Spleen (tissue), 11 donors: ENCODE data around the gene SVOP. TPM values are rescaled to one million over a fixed set of nuclear protein-coding genes. Genes with fewer than 3 reads are reported as not detected.

Experiments used
- DNase-seq: peaks from one replicate; pipeline ENCODE4 v3.0.0-alpha.2; 2020
- H3K27ac ChIP-seq, 8 donors: fragments of 200-600 bp; sonication (generic) in 7 of 8; 1 replicate in 4 of 8; 2 replicates in 4 of 8; pipeline versions ENCODE4 v1.5.0 to v1.8.0; 2016 to 2021; ENCODE audit warnings: inconsistent platforms in 4 of 8, mild to moderate bottlenecking in 4 of 8, moderate library complexity in 1 of 8
- H3K27me3 ChIP-seq, 7 donors: fragments of 200-600 bp; sonication (generic) in 6 of 7; replicated peaks in 1 of 7; 1 replicate in 4 of 7; 2 replicates in 3 of 7; pipeline versions ENCODE4 v1.5.0 to v1.8.0; 2016 to 2021; ENCODE audit warnings: inconsistent platforms in 3 of 7, mild to moderate bottlenecking in 1 of 7
- H3K36me3 ChIP-seq, 6 donors: fragments of 200-600 bp; sonication (generic) in 5 of 6; 1 replicate in 4 of 6; 2 replicates in 2 of 6; pipeline versions ENCODE4 v1.5.0 to v1.8.0; 2016 to 2021; ENCODE audit warnings: inconsistent platforms in 2 of 6
- H3K4me1 ChIP-seq, 6 donors: fragments of 200-600 bp; sonication (generic) in 5 of 6; 1 replicate in 3 of 6; 2 replicates in 3 of 6; pipeline versions ENCODE4 v1.5.0 to v1.8.0; 2016 to 2021; ENCODE audit warnings: inconsistent platforms in 3 of 6
- H3K4me3 ChIP-seq, 8 donors: fragments of 200-600 bp; sonication (generic) in 7 of 8; 1 replicate in 4 of 8; 2 replicates in 4 of 8; pipeline versions ENCODE4 v1.5.0 to v1.8.0; 2016 to 2021; ENCODE audit warnings: inconsistent platforms in 4 of 8, mild to moderate bottlenecking in 4 of 8, moderate library complexity in 2 of 8
- H3K9me3 ChIP-seq, 8 donors: fragments of 200-600 bp; sonication (generic) in 7 of 8; 1 replicate in 4 of 8; 2 replicates in 4 of 8; pipeline versions ENCODE4 v1.5.0 to v1.8.0; 2016 to 2021; ENCODE audit warnings: inconsistent platforms in 4 of 8
- CTCF ChIP-seq, 11 experiments: fragments of 200-600 bp in 7 of 11; fragments of 450-650 bp in 4 of 11; sonication (generic) in 4 of 11; IDR thresholded peaks in 8 of 11; conservative IDR thresholded peaks in 3 of 11; 1 replicate in 7 of 11; 2 replicates in 4 of 11; pipeline versions ENCODE4 v1.4.0 to v1.8.0; 2016 to 2021; ENCODE audit warnings: antibody characterized with exemption in 11 of 11, inconsistent platforms in 4 of 11, mild to moderate bottlenecking in 1 of 11
- POLR2A ChIP-seq, 3 donors: fragments of 450-650 bp; IDR thresholded peaks; one replicate each; pipeline ENCODE4 v1.5.1; 2017; ENCODE audit warnings: antibody characterized with exemption in 3 of 3, mild to moderate bottlenecking in 1 of 3
- POLR2AphosphoS5 ChIP-seq, 3 donors: sonication (generic); formaldehyde crosslinking; IDR thresholded peaks; one replicate each; pipeline ENCODE4 v1.5.1; 2017; ENCODE audit warnings: antibody characterized with exemption in 3 of 3
- WGBS, 5 donors: extraction: QIAGEN DNeasy Blood & Tissue Kit in 3 of 5; methylation state at CpG; one replicate each; pipeline versions ENCODE4 v1.1.5 to v1.1.7; 2013 to 2018; 5-methylcytosine and 5-hydroxymethylcytosine counted together
- intact Hi-C: fragments of 100-400 bp; cut with DNase I; formaldehyde crosslinking; loops from one replicate; pipeline ENCODE4 v1.15.0; 2023; ENCODE audit warnings: low total_unique reads
- polyA plus RNA-seq, 3 donors: library from polyadenylated mRNA; stranded (reverse); fragments of 200-250 nt; gene quantifications; one replicate each; pipeline ENCODE4 v1.2.1, GENCODE V29; 2013
- total RNA-seq, 7 donors: library from RNA; depleted of rRNA in 3 of 7; stranded (reverse); fragments of >200 nt in 3 of 7; fragmentation: NEBNext Ultra II Directional in 4 of 7; extraction: Animal tissue kit (Norgen Biotek cat#: 25700) in 4 of 7; gene quantifications; one replicate each; pipeline versions ENCODE4 v1.1.0 to v1.2.1, GENCODE V29; 2016 to 2021
- donor health status: healthy with polysubstance abuse.
- donor health status: DM: no; HTN: no; CAD: no; lungs with moderate emphysema.
- donor health status: DM: no; HTN: no; CAD: no.
- donor health status: Bipolar disorder and iron deficiency.
- donor health status: healthy.
- donor health status: DM: no; HTN: no; CAD: no.
- donor health status: DM: yes; HTN: yes; CAD: no.

SVOP gene
- total and polyA plus RNA-seq, 10 donors: not detected

GRCh38 chr12:108950991-108951739, 69.7 kb downstream of the SVOP start:
- intact Hi-C loops: loop anchor here (5.0 to 10.0 kb wide), 2 partner anchors 146 to 284 kb away; no protein-coding TSS in a partner anchor
- DNase-seq: peak; percentile 89
- peak overlapping the region in 1 of 8 donors; percentile 30 for H3K4me3 ChIP-seq
- TF ChIP-seq CTCF (IDR thresholded peaks at IDR 0.05 in 8 of 11, conservative IDR thresholded peaks at IDR 0.05 in 3 of 11): peak; percentile 65 to 90 (median 82)
- peak in 1 of 3 donors; percentile 71 for TF ChIP-seq POLR2AphosphoS5 (IDR thresholded peaks at IDR 0.05)
- TF ChIP-seq POLR2A (IDR thresholded peaks at IDR 0.05): no peak
- H3K36me3 ChIP-seq: no peaks in the 10 kb centered on the region
- H3K4me1 ChIP-seq: peaks cover 0 to 19% (median 7%) of the 10 kb centered on the region in 6 donors
- H3K27ac ChIP-seq: no peak overlapping the region
- H3K27me3 ChIP-seq: no peaks in the 10 kb centered on the region
- peaks cover 0 to 13% (median 9%) of the 10 kb centered on the region in 8 donors for H3K9me3 ChIP-seq
- 26 to 36% (median 27%) methylated on average over 12 of the region's 12 CpGs for WGBS, 5 donors

DNA sequence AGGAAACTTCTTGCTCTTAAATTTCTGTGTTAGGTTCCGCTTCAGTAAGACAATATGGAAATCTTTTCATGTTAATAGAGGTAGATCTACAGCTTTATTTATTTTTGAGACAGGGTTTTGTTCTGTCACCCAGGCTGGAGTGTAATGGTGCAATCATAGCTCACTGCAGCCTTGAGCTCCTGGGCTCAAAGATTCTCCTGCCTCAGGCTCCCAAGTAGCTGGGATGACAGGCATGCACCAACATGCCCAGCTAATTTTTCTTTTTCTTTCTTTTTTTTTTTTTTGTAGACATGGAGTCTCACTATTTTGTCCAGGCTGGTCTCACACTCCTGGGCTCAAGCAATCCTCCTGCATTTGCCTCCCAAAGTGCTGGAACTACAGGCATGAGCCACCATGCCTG, 70.9 kb downstream of the SVOP start:
- no peak overlapping the region for H3K27ac ChIP-seq
- DNase-seq: no peak
- H3K27me3 ChIP-seq: no peaks in the 10 kb centered on the region
- intact Hi-C loops: loop anchor here (5.0 to 10.0 kb wide), 2 partner anchors 145 to 283 kb away; no protein-coding TSS in a partner anchor
- H3K36me3 ChIP-seq: no peaks in the 10 kb centered on the region
- peaks cover 0 to 13% (median 9%) of the 10 kb centered on the region in 8 donors for H3K9me3 ChIP-seq
- no peak for TF ChIP-seq CTCF (IDR thresholded peaks at IDR 0.05 in 8 of 11, conservative IDR thresholded peaks at IDR 0.05 in 3 of 11)
- TF ChIP-seq POLR2A (IDR thresholded peaks at IDR 0.05): no peak
- no peak for TF ChIP-seq POLR2AphosphoS5 (IDR thresholded peaks at IDR 0.05)
- H3K4me1 ChIP-seq: peaks cover 0 to 19% (median 7%) of the 10 kb centered on the region in 6 donors
- WGBS, 5 donors: 87 to 100% (median 93%) methylated on average over 1 of the region's 1 CpG
- no peak overlapping the region for H3K4me3 ChIP-seq

DNA sequence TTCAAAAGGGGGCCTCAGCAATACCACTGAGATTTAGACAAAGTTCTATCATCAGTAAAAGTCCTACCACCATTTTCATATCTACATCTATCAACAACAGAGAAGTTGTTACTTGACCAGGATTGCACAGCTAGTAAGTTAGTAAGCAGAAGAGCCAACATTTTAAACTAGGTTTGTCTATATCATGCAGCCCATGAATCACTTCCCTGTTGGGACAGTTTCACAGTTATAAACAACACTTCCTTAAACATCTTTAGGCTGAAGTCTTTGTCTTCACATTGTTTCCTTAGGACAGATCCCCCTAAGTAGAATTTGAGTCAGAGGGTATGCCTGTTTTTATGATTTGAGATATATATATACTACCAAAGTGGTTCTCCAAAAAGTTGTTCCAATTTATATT, 72.5 kb downstream of the SVOP start:
- peaks cover 0 to 13% (median 9%) of the 10 kb centered on the region in 8 donors for H3K9me3 ChIP-seq
- no peak overlapping the region for H3K4me3 ChIP-seq
- TF ChIP-seq POLR2AphosphoS5 (IDR thresholded peaks at IDR 0.05): no peak
- TF ChIP-seq POLR2A (IDR thresholded peaks at IDR 0.05): no peak
- no peak for TF ChIP-seq CTCF (IDR thresholded peaks at IDR 0.05 in 8 of 11, conservative IDR thresholded peaks at IDR 0.05 in 3 of 11)
- H3K4me1 ChIP-seq: peaks cover 0 to 19% (median 7%) of the 10 kb centered on the region in 6 donors
- no peaks in the 10 kb centered on the region for H3K36me3 ChIP-seq
- H3K27ac ChIP-seq: peak overlapping the region in 1 of 8 donors; percentile 4
- DNase-seq: no peak
- intact Hi-C loops: no loop called here
- no peaks in the 10 kb centered on the region for H3K27me3 ChIP-seq

DNA sequence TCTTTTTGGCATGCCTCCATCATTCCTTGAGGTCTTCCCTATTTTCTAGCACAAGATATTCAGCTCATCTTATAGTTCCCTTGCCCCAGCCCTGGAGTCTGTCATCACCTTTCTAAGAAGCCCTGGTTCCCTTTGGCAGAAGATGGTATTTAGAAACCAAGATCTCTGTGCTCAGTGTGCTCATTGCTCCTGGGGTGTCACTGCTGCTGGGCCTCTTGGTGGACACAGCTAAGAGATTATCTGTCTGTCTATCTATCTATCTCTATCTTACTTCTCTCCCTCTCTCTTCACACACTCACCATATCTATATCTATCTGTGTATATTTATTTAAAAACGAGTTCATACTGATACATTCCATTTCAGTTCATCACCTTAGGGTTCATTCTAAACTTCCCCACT, 73.8 kb downstream of the SVOP start:
- H3K4me1 ChIP-seq: peaks cover 0 to 19% (median 7%) of the 10 kb centered on the region in 6 donors
- H3K9me3 ChIP-seq: peaks cover 0 to 13% (median 9%) of the 10 kb centered on the region in 8 donors
- 44 to 79% (median 60%) methylated on average over 1 of the region's 1 CpG for WGBS, 5 donors
- no peak overlapping the region for H3K27ac ChIP-seq
- no peaks in the 10 kb centered on the region for H3K27me3 ChIP-seq
- no peaks in the 10 kb centered on the region for H3K36me3 ChIP-seq
- TF ChIP-seq POLR2A (IDR thresholded peaks at IDR 0.05) (no peak), POLR2AphosphoS5 (IDR thresholded peaks at IDR 0.05) (no peak), CTCF (IDR thresholded peaks at IDR 0.05 in 8 of 11, conservative IDR thresholded peaks at IDR 0.05 in 3 of 11) (no peak)
- H3K4me3 ChIP-seq: no peak overlapping the region
- intact Hi-C loops: no loop called here
- DNase-seq: no peak
